HG02943 (cell line): Measurements from ENCODE around the gene RNU1-1.
"Not testable (repeated sequence)": the region's sequence is repeated elsewhere in the genome, so short reads cannot be mapped to it uniquely, and the experiment has no call there.

ENCODE experiments used
- ATAC-seq: cut with Tn5 transposase; IDR thresholded peaks from one replicate; pipeline ENCODE4 v1.9.1; 2021; ENCODE audit warnings: mild to moderate bottlenecking, low read depth, moderate library complexity; ENCODE audit not compliant: unreplicated experiment

Gene RNU1-1

DNA sequence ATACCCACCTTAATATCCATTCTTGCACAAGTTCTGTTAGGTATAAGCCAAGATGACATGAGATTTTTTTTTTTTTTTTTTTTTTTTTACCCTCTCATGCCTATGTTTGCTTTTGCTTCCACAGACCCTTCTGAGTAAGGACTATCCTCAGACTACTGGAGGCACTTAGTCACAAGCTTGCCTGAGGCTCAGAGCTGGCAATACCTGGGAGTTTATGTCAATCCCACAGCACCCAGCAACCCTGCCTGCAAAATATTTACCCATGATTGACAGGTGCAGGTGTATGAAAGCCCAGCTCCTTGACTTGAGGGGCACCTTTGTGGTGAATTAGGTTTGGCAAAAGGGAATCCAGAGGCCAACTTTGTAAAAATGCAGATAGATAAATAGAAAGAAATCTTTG, 11.7 kb upstream of the RNU1-1 start:
- not testable (repeated sequence) for ATAC-seq

DNA sequence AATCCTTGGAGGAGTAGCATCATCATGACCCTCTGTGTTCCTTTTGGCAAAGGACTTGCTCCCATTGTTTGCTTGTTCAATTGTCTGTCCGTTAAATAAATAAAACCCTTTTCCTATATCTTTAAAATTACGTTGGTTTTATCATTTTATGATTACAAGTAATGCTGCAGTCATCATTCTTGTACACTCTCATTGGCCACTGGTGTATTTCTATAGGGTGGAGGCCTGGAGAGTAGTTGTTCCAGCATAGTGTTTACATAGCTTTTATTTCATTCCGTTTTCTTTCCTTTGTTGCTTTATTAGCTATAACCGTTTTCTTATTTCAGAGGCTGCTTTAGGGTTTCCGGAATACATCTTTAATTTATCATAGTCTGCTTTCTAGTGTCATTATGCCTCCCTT, 7.6 kb upstream of the RNU1-1 start:
- not testable (repeated sequence) for ATAC-seq

DNA sequence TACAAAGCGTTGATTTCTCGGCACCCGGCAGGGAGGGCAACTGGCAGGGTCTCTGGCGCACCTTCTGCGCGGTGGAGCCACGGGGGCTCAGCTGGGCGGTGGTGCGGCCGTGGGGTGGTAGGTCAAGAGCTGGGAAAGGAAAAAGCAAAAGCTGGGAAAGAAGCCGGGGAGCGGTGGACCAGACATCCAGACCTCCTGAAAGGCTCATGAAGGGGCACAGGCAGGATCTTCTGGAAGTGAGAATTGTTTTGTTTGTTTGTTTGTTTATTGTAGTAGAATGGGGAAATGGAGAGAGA, 7.2 kb upstream of the RNU1-1 start:
- no peak for ATAC-seq

DNA sequence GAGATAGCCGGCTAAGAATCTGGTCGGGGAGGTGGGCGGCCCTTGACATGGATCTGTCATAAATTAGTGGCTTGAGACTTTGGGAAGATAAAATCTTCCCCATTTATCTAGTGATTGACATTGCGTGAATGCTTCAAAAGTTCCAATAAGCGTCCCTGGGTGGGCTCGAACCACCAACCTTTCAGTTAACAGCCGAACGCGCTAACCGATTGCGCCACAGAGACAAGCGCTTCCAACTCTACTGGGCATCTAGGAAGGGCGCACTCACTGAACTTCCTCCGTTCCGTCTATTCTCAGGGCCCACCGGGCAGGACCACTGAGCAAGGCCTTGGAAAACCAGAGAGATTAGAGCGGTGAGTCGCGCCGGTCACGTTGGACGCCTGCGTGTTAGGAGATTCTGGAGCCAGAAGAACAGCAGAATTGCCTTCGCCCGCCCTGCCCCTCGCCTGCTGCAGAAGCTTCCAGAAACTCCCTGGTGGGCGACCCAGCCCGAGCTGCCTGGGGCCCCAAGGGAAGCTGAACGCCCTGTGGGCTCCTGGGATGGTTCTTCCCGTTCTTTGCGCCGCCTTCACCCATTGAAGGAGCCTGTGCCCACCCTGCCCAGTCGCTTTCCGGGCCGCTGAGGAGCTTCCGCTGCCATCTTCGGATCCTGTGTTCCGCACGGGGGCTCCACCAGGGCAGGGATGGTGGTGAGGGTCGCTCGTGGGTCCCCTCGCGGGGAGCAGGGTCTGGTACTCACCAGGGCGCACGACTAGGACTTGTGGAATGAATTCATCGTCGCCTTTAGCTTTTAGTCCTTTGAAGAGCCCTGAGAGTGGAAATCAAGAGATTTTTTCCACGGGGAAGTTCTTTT, 6.6 kb upstream of the RNU1-1 start:
- ATAC-seq: not testable (repeated sequence)

DNA sequence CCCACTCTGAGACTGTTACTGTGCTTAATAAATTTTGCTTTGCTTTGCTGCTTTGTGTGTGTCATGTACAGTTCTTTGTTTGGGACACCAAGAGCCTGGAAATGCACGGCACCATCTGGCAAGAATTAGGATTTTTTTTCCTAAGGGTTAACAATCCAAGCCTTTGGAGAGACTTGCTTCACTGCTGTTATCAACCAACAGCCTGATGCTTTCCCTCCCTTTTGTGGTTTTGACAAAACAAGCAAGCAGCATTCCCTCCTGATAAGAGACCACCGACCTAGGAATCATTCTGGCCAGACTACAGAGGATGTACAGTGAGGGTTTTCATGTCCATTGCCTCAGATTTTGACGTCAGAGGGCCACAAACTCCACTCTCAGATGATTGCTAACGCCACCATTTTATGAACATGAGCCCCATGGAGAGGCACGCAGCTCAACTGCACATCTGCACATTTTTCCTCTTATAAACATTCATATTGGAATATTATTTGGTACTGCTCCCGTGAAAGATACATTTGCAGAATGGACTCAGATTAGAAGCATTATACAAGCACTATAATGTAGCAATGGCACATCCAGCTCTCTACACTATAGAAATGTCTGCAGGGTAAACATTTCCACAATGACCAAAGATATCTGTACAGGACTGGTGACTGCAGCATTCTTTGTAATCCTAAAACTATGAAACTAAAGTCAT, 5.3 kb upstream of the RNU1-1 start:
- ATAC-seq: not testable (repeated sequence)

GRCh38 chr1:16518913-16519254, 4.8 kb upstream of the RNU1-1 start:
- ATAC-seq: not testable (repeated sequence)

GRCh38 chr1:16516694-16517410, 2.8 kb upstream of the RNU1-1 start:
- not testable (repeated sequence) for ATAC-seq

GRCh38 chr1:16513412-16514106, 526 bp downstream of the RNU1-1 start:
- peak; percentile 94 for ATAC-seq

- not testable (repeated sequence) for ATAC-seq
Measured at GRCh38 chr1:16512624-16513411, 1.3 kb downstream of the RNU1-1 start.

GRCh38 chr1:16511926-16512325, 2.2 kb downstream of the RNU1-1 start:
- ATAC-seq: not testable (repeated sequence)

DNA sequence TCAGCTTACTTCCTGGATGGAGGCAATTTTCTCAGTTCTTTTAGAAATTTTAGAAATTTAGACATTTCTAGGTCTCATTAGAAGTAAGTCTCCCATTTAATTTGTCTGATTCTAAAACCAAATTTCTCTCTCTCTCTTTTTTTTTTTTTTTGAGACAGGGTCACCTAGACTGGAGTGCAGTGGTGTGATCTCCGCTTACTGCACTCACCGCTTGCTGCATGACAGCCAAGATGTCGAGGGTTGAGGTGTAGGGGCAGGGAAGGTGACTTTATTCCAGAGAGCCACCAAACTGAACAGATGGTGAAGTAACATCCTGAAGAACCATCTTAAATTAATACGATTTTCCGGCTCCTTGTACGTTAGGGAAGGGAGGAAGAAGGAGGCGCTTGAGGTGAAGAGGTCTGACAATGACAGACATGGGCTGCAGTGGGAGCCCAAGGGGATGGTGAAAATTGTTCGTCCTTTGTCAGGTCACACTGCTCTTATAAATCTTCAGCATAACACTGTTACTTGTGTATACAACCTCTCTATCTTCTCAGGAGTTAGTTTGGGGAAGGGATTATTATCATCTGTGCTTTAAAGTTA, 5.1 kb downstream of the RNU1-1 start:
- ATAC-seq: not testable (repeated sequence)

DNA sequence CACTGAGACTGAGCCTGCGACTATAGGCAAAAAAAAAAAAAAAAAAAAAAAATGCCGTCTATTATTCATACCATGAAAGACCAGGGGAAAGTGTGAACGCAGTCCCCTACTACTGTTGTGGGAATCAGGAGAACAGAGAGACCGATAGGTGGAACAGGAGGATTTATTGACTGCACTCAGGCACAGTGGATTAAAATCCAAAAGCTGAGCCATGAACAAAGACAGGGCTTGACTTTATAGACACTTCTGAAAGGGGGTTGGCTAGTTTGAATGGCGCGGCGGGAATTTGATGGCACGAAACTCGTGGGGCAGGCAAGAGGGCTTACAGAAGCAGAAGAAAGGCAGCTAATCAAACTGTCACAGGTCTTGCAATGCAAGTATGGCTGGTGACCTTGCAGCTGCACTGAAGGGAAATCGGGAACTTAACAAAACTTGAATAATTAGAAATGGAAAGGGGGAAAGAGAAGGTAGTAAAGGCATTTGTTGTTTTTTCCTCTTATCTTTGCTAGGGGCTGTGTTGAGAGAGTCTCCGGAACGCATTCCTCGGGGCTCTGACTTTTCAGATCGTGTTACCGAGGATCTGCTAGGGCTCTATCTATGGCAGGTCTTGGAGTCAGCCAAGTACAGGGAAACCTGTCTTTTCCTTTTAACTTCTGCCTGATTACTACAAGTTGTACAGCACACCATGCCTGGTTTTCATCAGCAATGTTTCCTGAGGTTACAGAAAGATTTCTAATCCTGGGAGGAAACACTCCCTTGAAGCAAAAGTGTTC, 7.5 kb downstream of the RNU1-1 start:
- not testable (repeated sequence) for ATAC-seq

DNA sequence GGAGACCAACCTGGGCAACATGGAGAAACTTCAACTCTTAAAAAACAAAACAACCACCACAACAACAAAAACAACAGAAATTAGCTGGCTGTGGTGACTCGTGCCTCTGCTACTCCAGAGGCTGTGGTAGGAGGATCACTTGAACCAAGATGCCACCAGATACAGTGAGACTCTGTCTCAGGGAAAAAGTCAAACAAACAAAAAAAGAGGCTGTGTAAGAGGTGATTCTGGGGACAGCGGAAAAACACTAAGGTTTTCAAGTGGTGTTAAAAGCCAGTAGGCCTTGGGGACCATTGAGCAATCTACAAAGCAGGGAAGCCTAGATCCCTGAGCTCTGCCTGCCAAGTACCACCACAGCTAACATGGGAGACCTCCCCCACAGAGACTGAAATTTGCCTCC, 8.2 kb downstream of the RNU1-1 start:
- ATAC-seq: not testable (repeated sequence)

- ATAC-seq: no peak
Measured at GRCh38 chr1:16503494-16503893, 10.6 kb downstream of the RNU1-1 start.

- not testable (repeated sequence) for ATAC-seq
Measured at GRCh38 chr1:16501446-16501845, 12.6 kb downstream of the RNU1-1 start.

DNA sequence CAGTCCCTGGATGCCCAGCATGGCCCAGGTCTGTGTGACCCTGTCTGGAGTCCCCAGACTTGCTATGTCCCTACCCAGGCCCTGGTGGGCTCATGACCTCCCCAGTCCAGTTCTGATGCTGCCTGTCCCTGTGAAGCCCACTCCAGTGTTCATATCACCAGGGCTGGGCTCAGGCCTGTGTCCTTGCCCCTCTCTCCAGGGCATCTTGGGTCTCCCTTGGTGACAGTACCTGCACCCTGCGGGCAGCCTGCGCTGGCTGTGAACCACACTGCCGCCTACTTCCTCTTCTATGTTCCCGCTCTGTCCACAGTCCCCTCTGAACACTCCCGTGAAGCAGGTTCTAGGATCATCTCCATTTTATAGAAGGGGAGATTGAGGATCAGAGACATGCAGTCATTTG, 13.1 kb downstream of the RNU1-1 start:
- not testable (repeated sequence) for ATAC-seq

GRCh38 chr1:16500466-16500865, 13.6 kb downstream of the RNU1-1 start:
- ATAC-seq: not testable (repeated sequence)

- peak; percentile 67 for ATAC-seq
Measured at GRCh38 chr1:16498573-16499413, 15.3 kb downstream of the RNU1-1 start.
